ENCODE measurements around the gene GCDH.
"Not testable (repeated sequence)": the region's sequence is repeated elsewhere in the genome, so short reads cannot be mapped to it uniquely, and the experiment has no call there.

DNA sequence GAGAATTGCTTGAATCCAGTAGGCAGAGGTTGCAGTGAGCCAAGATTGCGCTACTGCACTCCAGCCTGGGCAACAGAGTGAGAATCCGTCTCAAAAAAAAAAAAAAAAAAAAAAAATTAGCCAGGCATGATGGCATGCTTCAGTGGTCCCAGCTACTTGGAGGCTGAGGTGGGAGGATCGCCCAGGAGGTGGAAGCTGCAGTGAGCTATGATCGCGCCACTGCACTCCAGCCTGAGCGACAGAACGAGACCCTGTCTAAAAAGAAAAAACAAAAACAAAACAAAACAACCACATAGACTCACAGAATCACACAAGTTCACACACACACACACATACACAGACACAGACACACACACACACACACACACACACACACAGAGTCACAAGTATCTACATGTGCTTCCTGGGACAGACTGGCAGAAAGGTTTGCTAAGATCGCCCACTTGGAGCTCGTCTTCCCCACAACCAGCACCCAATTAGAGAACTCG is 617 bp upstream of the GCDH start:
- TF ChIP-seq, protein P1, sequence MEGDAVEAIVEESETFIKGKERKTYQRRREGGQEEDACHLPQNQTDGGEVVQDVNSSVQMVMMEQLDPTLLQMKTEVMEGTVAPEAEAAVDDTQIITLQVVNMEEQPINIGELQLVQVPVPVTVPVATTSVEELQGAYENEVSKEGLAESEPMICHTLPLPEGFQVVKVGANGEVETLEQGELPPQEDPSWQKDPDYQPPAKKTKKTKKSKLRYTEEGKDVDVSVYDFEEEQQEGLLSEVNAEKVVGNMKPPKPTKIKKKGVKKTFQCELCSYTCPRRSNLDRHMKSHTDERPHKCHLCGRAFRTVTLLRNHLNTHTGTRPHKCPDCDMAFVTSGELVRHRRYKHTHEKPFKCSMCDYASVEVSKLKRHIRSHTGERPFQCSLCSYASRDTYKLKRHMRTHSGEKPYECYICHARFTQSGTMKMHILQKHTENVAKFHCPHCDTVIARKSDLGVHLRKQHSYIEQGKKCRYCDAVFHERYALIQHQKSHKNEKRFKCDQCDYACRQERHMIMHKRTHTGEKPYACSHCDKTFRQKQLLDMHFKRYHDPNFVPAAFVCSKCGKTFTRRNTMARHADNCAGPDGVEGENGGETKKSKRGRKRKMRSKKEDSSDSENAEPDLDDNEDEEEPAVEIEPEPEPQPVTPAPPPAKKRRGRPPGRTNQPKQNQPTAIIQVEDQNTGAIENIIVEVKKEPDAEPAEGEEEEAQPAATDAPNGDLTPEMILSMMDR (IDR thresholded peaks at IDR 0.05; ENCODE audit: low read length): not testable (repeated sequence)
- not testable (repeated sequence) for TF ChIP-seq EZH2 (optimal IDR thresholded peaks at IDR 0.05; ENCODE audit: low read depth, low read length)

Measured in MM.1S (cell line).